Peyer's patch (tissue), 4 donors: ENCODE results near the gene CIB4.

Source experiments
- CTCF ChIP-seq, 6 experiments: fragments of 450-650 bp in 4 of 6; fragments of 200-600 bp in 2 of 6; sonication (generic) in 1 of 6; IDR thresholded peaks; one replicate each; pipeline ENCODE4 v1.5.1; 2017 to 2019; ENCODE audit warnings: antibody characterized with exemption in 6 of 6, mild to moderate bottlenecking in 3 of 6, moderate library complexity in 1 of 6
- POLR2A ChIP-seq, 2 donors: fragments of 450-650 bp; IDR thresholded peaks; one replicate each; pipeline ENCODE4 v1.5.1; 2017; ENCODE audit warnings: antibody characterized with exemption in 2 of 2, mild to moderate bottlenecking in 2 of 2, moderate library complexity in 2 of 2

GRCh38 chr2:26585966-26586365, 55.2 kb downstream of the CIB4 start:
- TF ChIP-seq CTCF (IDR thresholded peaks at IDR 0.05) (no peak), POLR2A (IDR thresholded peaks at IDR 0.05) (no peak)
